Thyroid gland (tissue), 4 donors: ENCODE data around the gene ATF6. TPM values are rescaled to one million over a fixed set of nuclear protein-coding genes. Genes with fewer than 3 reads are reported as not detected.

Source experiments
- DNase-seq, 2 donors: peaks; one replicate each; pipeline ENCODE4 v3.0.0-alpha.2; 2019
- H3K27ac ChIP-seq, 3 donors: fragments of 200-600 bp; sonication (generic); 1 replicate in 2 of 3; 2 replicates in 1 of 3; pipeline ENCODE4 v1.5.1; 2016 to 2019; ENCODE audit warnings: mild to moderate bottlenecking in 1 of 3, moderate library complexity in 1 of 3
- H3K27me3 ChIP-seq: fragments of 200-600 bp; sonication (generic); one replicate; pipeline ENCODE4 v1.5.1; 2019
- H3K36me3 ChIP-seq, 2 donors: fragments of 200-600 bp; sonication (generic); one replicate each; pipeline ENCODE4 v1.5.1; 2016 to 2019
- H3K4me1 ChIP-seq, 2 donors: fragments of 200-600 bp; sonication (generic); one replicate each; pipeline ENCODE4 v1.5.1; 2017 to 2019
- H3K4me3 ChIP-seq, 3 donors: fragments of 200-600 bp; sonication (generic); replicated peaks in 1 of 3; 1 replicate in 2 of 3; 2 replicates in 1 of 3; pipeline ENCODE4 v1.5.1; 2016; ENCODE audit warnings: mild to moderate bottlenecking in 1 of 3
- H3K9me3 ChIP-seq: fragments of 200-600 bp; sonication (generic); one replicate; pipeline ENCODE4 v1.5.1; 2017
- POLR2A ChIP-seq, 2 donors: fragments of 450-650 bp; IDR thresholded peaks; one replicate each; pipeline ENCODE4 v1.6.1; 2017; ENCODE audit warnings: antibody characterized with exemption in 2 of 2, mild to moderate bottlenecking in 2 of 2, moderate library complexity in 1 of 2
- WGBS, 2 donors: methylation state at CpG; one replicate each; pipeline ENCODE4 v1.1.5; 2017; 5-methylcytosine and 5-hydroxymethylcytosine counted together
- intact Hi-C: fragments of 100-400 bp; cut with DNase I; formaldehyde crosslinking; loops from one replicate; pipeline ENCODE4 v1.15.1; 2023
- total RNA-seq, 4 donors: library from RNA; depleted of rRNA; stranded (reverse); fragments of >200 nt; gene quantifications; one replicate each; pipeline ENCODE4 v1.2.3, GENCODE V29; 2016
- TF ChIP-seq, protein P1 (sequence below), 6 experiments: fragments of 200-600 bp in 3 of 6; fragments of 450-650 bp in 3 of 6; sonication (generic) in 3 of 6; IDR thresholded peaks; one replicate each; pipeline ENCODE4 v1.5.1; 2016 to 2019; ENCODE audit warnings: antibody characterized with exemption in 6 of 6, mild to moderate bottlenecking in 2 of 6, inconsistent platforms in 1 of 6, moderate library complexity in 1 of 6

Gene ATF6
- total RNA-seq, 4 donors from 2014 or later, result 35.8 to 45.6 (median 38.7) TPM

DNA sequence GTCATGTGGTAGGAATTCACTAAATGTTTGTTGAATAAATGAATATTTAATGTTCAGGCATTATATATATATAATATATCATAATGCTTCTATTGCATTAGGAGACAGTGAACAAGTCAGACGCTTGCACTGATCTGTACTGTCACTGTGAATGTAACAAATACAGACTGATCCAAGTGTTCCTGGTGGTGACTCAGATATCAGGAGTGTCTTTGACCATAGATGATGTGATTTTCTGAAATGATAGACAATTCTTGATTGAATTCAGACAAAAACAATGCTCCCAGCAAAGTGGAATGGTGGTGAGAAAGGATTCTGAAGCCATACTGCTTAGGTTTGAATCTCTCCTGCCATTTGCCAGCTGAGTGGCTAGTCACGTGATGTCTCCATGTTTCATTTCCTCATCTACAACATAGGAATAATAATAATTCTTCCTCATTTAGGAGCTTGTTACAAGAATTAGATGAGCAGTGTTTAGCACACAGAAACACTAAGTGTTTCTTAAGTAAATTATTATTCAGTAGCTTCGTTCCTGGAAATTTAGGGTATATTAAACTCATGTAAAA is 186.6 kb downstream of the ATF6 start:
- 93 to 95% methylated on average over 3 of the region's 3 CpGs for WGBS, 2 donors
- TF ChIP-seq POLR2A (IDR thresholded peaks at IDR 0.05), result no peak
- TF ChIP-seq, protein P1, sequence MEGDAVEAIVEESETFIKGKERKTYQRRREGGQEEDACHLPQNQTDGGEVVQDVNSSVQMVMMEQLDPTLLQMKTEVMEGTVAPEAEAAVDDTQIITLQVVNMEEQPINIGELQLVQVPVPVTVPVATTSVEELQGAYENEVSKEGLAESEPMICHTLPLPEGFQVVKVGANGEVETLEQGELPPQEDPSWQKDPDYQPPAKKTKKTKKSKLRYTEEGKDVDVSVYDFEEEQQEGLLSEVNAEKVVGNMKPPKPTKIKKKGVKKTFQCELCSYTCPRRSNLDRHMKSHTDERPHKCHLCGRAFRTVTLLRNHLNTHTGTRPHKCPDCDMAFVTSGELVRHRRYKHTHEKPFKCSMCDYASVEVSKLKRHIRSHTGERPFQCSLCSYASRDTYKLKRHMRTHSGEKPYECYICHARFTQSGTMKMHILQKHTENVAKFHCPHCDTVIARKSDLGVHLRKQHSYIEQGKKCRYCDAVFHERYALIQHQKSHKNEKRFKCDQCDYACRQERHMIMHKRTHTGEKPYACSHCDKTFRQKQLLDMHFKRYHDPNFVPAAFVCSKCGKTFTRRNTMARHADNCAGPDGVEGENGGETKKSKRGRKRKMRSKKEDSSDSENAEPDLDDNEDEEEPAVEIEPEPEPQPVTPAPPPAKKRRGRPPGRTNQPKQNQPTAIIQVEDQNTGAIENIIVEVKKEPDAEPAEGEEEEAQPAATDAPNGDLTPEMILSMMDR (IDR thresholded peaks at IDR 0.05), result no peak
- Histone ChIP-seq H3K4me3 (no peak overlapping the region), H3K9me3 (no peaks in the 10 kb centered on the region), H3K4me1 (peaks cover 0 to 10% of the 10 kb centered on the region in 2 donors), H3K27me3 (no peaks in the 10 kb centered on the region), H3K36me3 (no peaks in the 10 kb centered on the region), H3K27ac (no peak overlapping the region)
- intact Hi-C loops, result no loop called here
- no peak for DNase-seq

DNA sequence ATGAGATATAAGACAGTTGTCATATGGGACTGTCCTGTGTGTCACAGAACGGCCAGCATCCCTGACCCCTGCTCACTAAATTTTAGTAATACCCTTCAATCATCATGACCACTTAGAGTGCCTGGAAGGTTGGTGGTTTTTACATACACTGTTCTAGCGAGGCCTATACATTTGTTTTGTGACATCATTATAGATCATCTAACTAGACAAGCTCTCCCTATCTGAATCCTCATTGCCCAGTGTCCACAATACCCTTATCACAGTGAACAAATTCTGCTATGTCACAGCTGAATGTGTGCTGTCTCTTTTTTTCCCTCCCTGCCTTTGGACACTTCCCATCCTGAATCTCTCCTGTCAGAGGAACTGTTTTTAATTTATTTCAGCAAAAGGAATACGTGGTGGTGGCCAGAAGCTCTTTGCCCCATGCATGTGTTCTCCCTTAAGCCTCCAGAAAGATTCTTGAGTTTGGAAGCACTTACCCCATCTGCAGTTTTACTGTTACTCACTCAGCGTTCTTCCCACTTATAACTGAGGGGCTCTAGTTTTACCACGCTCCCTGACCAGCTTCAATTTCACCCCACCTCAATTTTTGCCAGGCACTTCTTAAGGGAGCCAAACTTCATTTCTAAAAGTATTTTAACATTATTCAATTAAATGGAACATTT is 187.3 kb downstream of the ATF6 start:
- Histone ChIP-seq H3K36me3 (peaks cover under 1% of the 10 kb centered on the region in 2 donors), H3K27me3 (no peaks in the 10 kb centered on the region), H3K27ac (no peak overlapping the region), H3K9me3 (no peaks in the 10 kb centered on the region), H3K4me3 (no peak overlapping the region), H3K4me1 (peaks cover 0 to 10% of the 10 kb centered on the region in 2 donors)
- no peak for DNase-seq
- intact Hi-C loops, result no loop called here
- 82 to 83% methylated on average over 5 of the region's 5 CpGs for WGBS, 2 donors
- TF ChIP-seq, protein P1 (IDR thresholded peaks at IDR 0.05), result no peak
- TF ChIP-seq POLR2A (IDR thresholded peaks at IDR 0.05), result no peak

DNA sequence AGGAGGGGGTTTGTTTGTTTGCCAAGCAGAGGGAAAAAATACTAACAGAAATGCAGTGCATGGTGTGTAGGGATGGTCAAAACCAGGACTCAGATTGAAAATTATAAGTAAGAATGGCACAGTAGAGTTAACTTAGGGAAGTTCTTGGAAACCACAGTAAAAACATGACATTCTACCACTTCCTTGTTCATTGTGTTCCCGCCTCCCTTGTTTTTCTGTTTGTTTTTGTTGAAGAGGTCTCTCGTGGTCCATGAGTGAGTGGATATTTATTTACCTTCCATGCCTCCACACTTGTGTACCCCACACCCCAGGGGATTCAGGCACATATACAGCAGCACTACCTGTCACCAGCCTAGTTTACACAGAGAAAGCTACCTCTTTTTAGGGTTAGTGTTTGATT is 187.9 kb downstream of the ATF6 start:
- WGBS, 2 donors, result 38 to 46% methylated on average over 2 of the region's 2 CpGs
- H3K27me3 ChIP-seq, result no peaks in the 10 kb centered on the region
- H3K27ac ChIP-seq, result no peak overlapping the region
- intact Hi-C loops, result no loop called here
- peaks cover 0 to 10% of the 10 kb centered on the region in 2 donors for H3K4me1 ChIP-seq
- H3K36me3 ChIP-seq, result peaks cover 4 to 7% of the 10 kb centered on the region in 2 donors
- TF ChIP-seq, protein P1 (IDR thresholded peaks at IDR 0.05), result no peak
- TF ChIP-seq POLR2A (IDR thresholded peaks at IDR 0.05), result no peak
- H3K4me3 ChIP-seq, result no peak overlapping the region
- no peaks in the 10 kb centered on the region for H3K9me3 ChIP-seq
- no peak for DNase-seq

DNA sequence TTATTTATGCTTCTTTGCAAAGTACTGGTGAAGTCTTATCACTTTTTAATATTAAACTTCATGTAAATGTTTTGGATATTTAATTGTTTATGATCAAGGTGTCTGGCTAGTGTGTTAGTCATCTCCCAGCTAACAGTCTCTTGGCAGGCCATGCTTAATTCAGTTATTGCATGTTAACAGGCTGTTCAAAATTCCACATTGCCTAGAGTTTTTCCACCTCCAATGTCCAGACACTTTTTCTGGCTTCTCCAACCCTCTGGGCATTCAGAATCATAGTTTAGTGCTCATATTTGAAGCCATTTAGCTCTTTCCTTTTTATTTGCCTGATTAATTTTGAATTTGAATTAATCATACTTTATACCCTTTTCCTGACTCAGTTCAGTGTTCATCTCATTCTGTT is 188.3 kb downstream of the ATF6 start:
- Histone ChIP-seq H3K27me3 (no peaks in the 10 kb centered on the region), H3K4me1 (peaks cover 0 to 10% of the 10 kb centered on the region in 2 donors), H3K9me3 (no peaks in the 10 kb centered on the region), H3K36me3 (peaks cover 4 to 8% of the 10 kb centered on the region in 2 donors), H3K4me3 (no peak overlapping the region), H3K27ac (no peak overlapping the region)
- TF ChIP-seq, protein P1 (IDR thresholded peaks at IDR 0.05), result no peak
- no peak for TF ChIP-seq POLR2A (IDR thresholded peaks at IDR 0.05)
- DNase-seq, result no peak
- intact Hi-C loops, result no loop called here

DNA sequence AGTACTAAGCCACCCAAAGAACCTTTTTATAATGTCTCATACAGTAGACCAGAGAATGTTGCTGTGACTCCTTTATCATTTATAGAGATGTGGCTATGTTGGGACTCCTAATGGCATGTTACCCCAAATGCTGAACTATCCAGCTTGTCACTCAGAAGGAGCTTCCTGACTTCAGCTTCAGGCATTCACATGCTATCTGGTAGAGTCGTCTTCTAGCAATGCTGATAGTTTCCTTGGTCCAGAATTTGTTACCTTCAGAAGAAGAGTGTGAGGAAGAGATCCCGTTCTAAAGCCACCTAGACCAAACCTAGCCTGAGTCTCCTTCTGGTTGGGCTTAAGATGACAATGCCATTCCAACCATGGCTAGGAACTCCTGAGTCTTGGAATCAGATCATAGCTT is 189.5 kb downstream of the ATF6 start:
- intact Hi-C loops, result no loop called here
- no peak for DNase-seq
- Histone ChIP-seq H3K36me3 (peaks cover 4 to 8% of the 10 kb centered on the region in 2 donors), H3K4me1 (peaks cover 0 to 10% of the 10 kb centered on the region in 2 donors), H3K27me3 (no peaks in the 10 kb centered on the region), H3K9me3 (no peaks in the 10 kb centered on the region), H3K4me3 (no peak overlapping the region), H3K27ac (no peak overlapping the region)
- TF ChIP-seq, protein P1 (IDR thresholded peaks at IDR 0.05), result no peak
- TF ChIP-seq POLR2A (IDR thresholded peaks at IDR 0.05), result no peak
- 94 to 96% methylated on average over 2 of the region's 2 CpGs for whole genome bisulfite sequencing, 2 donors
